ENCODE measurements around the gene CENPX.
A peak's percentile ranks its signal among the peaks of the same experiment; 100 is the strongest.

CENPX gene

GRCh38 chr17:81978524-81979298, 44.0 kb downstream of the CENPX start:
- DNase-seq (ENCODE audit: low spot score) = no peak

GRCh38 chr17:81977211-81977808, 45.4 kb downstream of the CENPX start, which contains the start of gene ASPSCR1:
Gene ASPSCR1 (plus strand): TSS chr17:81977629. CDS start chr17:81977647, 18 bp downstream.
- peak; percentile 87 for DNase-seq (ENCODE audit: low spot score)

GRCh38 chr17:81976332-81977210, 46.1 kb downstream of the CENPX start:
- DNase-seq (ENCODE audit: low spot score) = no peak

DNA sequence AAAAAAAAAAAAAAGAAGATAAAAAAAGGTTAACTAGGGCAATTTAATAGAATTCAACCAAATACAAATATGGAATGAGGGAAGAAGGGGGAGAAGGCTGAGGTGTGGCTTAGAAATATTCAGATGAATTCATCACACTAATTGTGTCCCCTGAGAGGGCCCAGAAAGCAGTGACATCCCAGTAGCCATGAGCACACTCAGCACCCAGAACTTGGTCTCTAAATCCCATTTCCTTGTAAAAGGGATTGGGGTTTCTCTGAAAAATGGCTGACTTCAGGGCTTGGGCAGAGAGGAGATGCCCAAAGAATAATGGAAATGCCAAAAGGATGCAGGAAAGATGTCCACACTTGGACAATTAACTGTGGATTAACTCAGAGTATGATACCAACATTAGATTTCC, 49.2 kb downstream of the CENPX start:
- no peak for DNase-seq (ENCODE audit: low spot score)

GRCh38 chr17:81968850-81969812, 53.5 kb downstream of the CENPX start:
- no peak for DNase-seq (ENCODE audit: low spot score)
